Raji (cell line): Measurements from ENCODE around the gene OTUB1.

Experiments
- POLR2A ChIP-seq: IDR thresholded peaks from 2 replicates; pipeline ENCODE4 v1.6.1; 2011; ENCODE audit warnings: low read depth, low read length, control low read depth; ENCODE audit not compliant: insufficient read depth

Gene OTUB1

DNA sequence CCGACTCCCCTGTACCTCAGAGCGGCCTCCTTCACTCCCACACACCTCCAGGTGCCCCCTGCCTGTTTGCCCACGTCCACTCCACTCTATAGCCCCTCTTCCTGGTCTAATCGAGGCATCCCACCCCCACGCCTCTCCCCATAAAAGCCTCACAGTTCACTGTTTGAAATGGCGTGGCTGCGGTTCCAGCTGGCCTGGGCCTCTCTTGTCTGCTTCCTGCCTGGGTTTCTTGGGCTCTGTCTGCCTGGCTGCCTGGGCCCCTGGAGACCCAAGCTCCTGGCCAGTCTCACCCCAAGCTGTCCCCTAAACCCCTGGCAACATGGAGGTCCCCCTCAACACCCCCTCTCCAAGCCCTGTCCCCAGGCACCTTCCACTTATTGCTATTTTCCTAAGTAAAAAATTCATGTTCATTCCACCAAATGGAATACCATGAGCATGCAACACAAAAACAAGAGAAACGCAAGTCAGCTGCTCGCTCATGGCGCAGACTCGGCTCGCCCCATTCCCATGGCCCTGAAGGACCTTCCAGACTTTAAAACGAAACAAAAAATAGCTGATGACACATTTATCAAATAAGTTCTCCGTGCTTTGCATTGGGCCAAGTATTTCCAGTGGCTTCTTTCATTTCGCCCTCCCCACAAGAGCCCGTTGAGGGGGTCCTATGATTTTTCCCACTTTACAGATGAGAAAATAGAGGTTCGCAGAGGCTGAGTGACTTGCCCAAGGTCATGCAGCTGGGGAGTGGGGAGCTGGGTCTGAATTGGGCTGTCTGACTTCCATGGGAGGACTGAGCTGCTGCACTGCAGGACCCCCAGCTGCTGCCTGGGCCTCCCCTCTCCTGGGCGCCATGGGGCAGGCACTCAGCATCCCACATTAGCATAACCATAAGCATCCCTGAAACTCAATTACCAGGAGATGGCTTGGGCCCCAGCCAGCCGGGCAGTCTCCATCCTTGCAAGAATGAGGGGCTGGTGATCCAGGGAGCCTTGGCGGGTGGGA lies 37.8 kb downstream of the OTUB1 start:
- TF ChIP-seq POLR2A, result no peak

DNA sequence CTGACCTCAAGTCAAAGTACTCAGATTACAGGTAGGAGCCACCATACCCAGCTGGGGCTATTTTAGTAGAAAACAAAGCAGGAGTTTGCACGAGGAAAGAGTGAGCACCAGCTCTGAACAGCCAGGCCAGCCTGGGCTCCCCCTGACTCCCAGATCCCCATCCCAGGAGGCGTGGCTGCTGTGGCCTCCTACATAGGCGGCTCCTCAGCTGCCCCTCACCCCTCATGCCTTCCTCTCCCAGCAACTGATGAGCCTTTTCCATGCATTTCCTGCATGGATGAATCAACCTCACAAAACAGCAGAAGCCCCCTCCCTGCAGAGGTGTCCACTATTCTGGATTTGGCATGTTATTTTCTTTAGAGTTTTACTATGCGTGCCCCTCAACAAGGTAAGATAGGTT lies 39.0 kb downstream of the OTUB1 start:
- no peak for TF ChIP-seq POLR2A

DNA sequence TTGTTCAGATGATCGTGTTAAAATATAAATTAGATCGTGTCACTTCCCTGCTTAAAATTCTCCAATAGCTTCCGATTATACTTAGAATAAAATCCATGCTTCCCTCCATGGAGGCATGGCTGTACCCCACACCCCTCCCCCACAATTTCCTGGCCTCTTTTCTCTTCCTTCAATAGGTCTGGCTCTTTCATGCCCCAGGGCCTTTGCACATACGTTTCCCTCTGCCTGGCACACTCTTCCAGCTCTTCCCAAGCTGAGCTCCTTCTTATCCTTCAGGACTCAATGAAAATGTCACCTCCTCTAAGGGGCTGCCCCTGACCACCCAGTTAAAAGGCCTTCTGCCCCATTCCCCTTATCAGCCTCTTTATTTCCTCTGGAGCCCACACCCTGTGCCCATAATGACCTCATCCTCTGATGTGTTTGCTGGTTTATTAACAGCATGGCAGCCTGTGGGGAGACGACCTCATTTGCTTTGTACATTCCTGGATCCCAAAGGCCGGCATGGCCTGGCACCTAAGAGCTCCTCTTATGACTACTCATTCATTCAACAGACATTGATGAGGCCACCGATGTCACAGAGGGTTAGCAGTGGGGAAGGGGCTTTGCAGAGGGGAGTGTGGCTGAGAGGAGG lies 40.5 kb downstream of the OTUB1 start:
- TF ChIP-seq POLR2A, result no peak

DNA sequence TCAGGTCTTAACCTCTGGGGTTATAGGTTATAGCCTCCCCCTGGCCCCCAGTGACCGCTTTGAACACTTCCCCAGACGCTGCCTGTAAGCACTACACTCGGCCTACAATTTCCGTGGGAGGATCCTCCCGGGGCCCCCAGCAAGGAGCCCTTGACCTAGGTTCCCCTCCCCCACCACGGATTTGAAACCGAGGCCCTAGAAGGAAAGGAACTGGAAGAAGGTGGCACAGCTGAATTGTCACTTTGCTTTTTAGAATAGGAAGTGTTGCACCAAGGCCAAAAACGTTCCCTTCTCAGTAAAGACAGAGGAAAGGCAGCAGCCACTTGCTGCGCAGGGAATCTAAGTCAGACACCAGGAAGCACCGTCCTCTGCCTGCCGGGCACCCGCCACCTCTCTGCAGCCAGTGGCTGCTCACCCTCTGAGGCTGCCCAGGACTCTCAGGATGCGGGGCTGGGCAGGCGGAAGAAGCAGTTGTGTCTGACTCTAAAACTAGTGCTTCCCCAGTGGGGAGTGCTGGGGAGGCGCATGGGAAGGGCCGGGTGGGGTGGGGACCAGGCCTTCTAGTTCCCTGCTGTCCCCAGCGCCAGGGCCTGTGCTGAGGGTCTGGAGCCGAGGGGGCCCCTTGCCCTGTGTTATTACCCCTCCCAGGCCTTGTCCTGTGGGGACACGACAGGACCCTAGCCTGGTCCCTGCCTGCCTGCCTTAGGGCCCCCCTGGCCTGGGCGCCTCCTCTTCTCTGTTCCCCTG lies 41.6 kb downstream of the OTUB1 start:
- TF ChIP-seq POLR2A, result no peak

DNA sequence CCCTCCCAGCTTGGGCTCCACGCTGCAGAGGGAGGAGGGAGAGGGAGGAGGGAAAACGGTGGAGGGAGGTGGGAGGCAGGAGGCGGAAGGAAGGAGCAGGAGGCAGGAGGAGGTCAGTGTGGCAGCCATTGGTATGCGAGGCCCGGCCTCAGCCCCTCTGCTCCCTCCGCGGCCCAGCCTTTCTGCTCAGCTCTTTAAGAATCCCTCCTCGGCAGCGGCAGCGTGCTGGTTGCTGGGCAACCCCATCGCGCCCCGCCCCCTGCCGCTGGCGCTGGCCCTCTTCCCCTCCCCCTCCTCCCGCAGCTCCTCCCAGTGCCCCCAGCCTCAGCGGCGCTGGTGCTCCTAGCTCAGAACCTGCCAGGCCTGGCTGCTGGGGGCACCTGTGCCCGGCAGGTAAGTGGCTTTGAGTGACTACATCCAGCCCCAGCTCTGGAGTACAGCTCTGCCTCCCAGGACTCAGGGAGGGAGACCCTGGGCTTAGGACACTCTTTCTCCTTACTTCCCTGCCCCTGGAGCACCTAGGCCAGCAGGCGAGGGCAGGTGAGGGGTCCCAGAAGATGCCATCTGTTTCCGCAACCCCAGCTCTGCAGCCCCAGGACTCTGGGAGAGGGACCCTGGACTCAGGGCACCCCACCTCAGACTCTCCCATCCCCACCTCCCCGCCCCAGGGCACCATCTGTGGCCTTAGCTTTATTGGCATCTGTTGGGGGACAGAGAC lies 42.3 kb downstream of the OTUB1 start:
- no peak for TF ChIP-seq POLR2A

DNA sequence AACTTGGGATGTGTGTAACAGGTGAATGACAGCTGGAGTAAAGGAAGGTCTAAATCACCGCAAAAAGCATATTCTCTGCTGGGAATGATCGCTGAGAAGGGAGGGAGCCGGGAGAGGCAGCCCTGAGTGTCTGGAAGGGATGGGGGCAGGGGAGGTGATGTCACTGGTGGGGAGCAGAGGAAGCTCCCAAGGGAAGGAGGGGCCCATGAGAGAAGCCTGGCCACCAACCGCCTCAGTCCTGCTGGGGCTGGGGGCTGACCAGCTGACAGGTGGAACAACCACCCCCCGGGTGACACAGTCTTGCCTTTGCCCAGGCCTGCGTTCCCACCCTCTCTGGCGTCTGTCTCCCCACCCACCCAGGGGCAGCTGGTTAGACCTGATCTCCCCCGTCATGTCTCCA lies 43.5 kb downstream of the OTUB1 start:
- TF ChIP-seq POLR2A, result no peak

DNA sequence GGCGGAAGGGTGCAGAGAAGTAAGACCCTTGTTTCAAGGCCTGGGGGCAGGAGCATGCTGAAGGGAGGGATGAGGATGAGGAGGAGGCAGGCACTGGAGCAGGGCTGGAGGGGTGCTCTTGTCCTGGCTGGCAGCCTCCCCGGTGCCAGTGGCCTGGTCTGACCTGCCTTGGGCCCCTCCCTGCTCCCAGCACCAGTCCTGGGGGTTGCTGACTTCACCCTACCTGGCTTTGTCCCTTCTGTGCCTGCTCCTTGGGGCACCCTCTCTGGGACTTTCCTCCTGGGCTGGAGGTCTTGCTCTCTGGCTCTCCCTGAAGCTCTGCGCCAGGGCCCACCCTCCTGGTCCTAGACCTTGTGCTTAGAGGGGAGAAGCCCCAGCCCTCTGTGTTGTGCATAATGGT lies 44.8 kb downstream of the OTUB1 start:
- no peak for TF ChIP-seq POLR2A

DNA sequence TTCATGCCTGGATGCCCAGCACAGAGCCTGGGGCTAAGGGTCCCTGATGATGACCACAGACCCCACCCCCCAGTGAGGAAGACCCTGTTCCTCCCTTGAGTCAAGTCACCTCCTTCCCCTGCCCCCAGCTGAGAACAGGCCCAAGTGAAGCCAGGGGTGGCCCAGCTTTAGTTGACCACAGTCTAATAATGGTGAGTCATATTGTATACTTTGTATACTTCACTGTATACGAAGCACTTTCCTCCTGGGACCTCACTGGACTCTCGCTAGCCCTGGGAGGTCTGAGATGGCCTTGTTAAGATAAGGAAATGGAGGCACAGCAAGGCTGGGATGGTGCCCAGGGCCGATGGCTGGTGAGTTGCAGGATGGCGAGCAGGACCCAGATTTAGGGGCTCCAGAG lies 45.8 kb downstream of the OTUB1 start:
- no peak for TF ChIP-seq POLR2A

DNA sequence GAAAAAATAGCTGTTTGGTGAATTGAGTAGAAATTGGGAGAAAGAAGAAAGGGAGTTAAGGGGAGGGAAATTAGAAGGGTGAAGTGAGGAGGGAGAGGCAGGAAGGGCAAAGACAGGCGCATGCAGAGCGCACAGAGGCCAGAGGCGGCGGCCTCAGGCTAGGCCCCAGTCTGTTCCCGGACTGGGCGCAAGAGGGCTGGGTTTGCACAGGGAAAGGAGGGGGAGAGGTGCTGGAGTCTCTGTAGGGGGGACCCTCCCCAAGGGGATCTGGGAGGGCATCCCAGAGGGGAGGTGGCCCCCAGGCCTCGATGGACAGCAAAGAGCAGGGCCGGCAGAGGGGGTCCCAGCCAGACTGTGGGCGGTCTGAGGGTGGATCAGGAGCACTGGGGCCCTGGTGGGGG lies 48.2 kb downstream of the OTUB1 start:
- no peak for TF ChIP-seq POLR2A

DNA sequence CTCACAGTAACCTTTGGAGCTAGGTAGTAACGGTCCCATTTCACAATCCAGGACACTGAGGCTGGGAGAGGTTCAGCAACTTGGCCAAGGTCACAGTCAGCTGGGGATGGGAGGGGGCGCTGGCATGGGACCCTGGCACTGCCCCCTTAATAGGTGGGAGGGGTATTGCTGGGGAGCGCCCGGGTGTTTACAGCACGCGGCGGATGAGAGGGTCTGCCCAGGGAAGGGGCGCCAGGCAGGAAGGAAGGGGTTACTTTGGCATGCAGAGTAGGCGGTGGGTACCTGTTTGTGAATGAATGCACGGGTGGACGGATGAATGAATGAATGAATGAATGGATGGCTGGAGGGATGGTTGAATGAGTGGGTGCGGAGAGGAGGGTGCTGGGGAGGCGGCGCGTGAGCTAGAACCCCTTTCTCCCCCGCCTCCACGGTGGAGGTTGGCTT lies 48.9 kb downstream of the OTUB1 start:
- TF ChIP-seq POLR2A, result no peak

DNA sequence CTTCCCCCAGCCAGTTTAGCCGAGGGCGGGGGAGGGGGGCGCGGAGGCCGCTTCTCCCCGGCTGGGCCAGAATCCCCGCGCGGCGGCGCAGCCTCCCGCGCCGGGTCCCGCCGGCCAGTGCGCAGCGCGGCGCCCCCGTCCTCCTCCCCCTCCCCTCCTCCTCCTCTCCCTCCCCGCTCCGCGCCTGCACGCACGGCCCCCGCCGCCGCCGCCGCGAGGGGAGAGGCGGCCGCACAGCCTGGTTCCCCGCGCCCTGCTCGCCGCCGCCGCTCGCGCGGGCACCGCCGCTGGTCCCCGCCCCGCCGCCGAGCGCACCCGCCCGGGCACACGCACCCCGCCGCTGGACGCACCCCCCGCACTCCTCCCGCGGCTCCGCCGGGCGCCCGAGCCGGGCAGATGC lies 49.3 kb downstream of the OTUB1 start, which contains the start of gene FLRT1:
Gene FLRT1, plus strand, starts transcription at position 356 of the 400 bp plus-strand sequence. CDS start 80,337 bp downstream, outside the sequence.
- no peak for TF ChIP-seq POLR2A

DNA sequence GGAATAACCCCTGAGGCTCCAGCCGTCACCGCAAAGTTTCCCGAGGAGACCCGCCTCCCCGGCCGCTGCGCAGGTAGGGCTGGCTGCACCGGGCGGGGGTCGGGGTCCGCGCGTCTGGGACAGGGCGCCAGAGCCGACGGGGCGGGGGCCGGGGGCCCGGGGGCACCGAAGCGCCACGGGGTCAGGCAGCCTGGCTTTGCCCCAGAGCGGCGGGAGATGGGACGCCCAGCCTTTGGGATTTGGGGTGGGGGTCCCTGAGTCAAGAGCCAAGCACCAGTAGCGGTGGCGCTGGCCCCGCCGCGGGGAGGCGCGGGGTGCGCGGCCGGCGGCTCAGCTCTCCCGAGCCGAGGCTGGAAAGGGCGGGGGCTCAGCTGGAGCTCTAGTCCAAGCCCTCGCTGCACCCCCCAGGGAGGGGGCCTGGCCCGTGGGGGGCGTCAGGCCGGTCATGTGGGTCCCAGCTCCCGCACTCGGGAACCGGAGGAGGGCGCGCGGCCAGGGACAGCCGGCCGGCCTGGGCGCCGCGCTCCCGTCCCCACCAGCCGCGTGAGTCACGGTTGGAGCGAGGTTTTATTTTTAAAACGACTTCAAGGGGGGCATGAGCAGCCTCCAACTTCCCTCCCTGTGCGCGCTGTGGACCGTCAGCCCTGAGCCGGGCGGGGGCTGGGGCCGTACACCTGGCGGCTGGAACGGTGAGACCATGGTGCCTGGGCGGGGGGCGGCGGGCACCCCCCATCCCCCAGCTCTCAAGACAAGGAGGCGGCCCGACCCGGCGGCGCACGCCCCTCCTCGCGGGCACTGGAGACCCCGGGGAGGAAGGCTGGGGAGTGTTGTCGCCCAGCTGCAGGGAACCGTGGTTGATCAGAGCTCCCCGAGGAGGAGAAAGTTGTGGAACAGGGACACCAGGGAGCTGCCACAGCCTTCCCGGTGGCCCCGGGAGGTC lies 50.1 kb downstream of the OTUB1 start:
- TF ChIP-seq POLR2A, result no peak

DNA sequence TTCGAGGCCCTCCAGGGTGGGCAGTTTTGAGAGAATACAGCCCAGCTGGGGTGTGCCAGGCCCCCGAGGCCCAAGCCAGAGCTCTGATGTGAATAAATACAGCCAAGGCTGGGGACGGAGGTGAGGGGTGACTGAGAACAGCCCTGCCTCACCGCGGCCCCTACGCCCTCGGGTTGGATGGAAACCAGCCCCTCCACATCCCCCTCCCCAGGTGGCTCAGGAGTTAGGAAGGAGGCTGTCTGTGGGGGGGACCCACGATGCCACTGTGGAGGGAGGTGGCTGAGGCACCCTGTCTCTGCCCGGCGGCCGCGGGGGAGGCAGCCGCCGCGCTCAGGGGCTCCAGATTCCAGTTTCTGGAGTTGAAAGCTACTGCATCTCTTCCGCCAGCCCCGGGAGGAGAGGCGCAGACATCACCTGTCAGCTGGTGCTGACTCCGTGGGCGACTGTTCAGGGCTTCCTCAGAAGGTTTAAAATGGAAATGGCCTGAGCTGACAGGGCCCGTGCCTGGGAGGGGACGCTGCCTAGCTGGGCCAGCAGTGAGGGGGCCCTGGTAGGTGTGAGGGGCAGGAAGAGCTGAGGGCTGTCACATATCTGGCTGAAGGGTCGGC lies 50.9 kb downstream of the OTUB1 start:
- no peak for TF ChIP-seq POLR2A
